Activated CD4-positive, alpha-beta T cell treated with anti-CD3 and anti-CD28 coated beads, Interleukin-2, amount 50 U/mL, for 16 hours (primary cell): ENCODE results near the gene MFSD2A.
"Not testable (repeated sequence)": the region's sequence is repeated elsewhere in the genome, so short reads cannot be mapped to it uniquely, and the experiment has no call there.

Source experiments
- DNase-seq: peaks from one replicate; pipeline ENCODE4 v3.0.0-alpha.2; 2020

The MFSD2A gene

DNA sequence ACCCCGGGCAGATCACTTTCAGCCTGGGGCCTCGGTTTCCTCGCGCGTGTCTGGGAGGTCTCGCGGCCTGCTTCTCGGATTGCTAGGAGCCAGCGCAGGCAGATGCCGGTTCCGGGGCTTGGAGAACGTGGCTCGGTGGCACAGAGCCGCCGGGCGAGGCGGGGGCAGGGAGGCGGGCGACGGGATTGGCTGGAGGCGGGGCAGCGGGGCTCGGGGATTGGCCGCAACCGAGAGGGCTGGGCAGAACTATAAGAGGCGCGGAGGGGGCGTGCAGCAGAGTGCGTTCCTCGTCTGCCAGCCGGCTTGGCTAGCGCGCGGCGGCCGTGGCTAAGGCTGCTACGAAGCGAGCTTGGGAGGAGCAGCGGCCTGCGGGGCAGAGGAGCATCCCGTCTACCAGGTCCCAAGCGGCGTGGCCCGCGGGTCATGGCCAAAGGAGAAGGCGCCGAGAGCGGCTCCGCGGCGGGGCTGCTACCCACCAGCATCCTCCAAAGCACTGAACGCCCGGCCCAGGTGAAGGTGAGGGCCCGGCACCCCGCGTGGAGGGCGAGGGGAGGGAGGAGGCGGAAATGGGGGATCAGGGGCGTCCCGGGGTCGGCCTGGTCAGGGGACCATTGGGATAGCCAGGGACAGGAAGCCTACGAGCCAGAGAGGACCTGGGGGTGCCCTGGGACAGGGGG is at the start of gene MFSD2A:
Gene MFSD2A, plus strand, starts transcription at position 276 of the 677 bp plus-strand sequence. Its CDS starts 148 bp downstream, at position 424.
- peak; percentile 94 for DNase-seq

DNA sequence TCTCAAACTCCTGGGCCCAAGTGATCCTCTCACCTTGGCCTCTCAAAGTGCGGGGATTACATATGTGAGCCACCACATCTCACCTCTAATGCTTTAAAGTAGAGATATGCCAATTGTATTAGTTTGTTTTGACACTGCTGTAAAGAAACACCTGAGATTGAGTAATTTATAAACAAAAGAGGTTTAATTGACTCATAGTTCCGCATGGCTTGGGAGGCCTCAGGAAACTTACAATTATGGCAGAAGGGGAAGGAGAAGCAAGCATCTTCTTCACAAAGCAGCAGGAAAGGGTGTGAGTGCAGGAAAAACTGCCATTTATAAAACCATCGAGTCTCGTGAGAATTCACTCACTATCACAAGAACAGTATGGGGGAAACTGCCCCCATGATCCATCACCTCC is 49.8 kb upstream of the MFSD2A start:
- DNase-seq: no peak

DNA sequence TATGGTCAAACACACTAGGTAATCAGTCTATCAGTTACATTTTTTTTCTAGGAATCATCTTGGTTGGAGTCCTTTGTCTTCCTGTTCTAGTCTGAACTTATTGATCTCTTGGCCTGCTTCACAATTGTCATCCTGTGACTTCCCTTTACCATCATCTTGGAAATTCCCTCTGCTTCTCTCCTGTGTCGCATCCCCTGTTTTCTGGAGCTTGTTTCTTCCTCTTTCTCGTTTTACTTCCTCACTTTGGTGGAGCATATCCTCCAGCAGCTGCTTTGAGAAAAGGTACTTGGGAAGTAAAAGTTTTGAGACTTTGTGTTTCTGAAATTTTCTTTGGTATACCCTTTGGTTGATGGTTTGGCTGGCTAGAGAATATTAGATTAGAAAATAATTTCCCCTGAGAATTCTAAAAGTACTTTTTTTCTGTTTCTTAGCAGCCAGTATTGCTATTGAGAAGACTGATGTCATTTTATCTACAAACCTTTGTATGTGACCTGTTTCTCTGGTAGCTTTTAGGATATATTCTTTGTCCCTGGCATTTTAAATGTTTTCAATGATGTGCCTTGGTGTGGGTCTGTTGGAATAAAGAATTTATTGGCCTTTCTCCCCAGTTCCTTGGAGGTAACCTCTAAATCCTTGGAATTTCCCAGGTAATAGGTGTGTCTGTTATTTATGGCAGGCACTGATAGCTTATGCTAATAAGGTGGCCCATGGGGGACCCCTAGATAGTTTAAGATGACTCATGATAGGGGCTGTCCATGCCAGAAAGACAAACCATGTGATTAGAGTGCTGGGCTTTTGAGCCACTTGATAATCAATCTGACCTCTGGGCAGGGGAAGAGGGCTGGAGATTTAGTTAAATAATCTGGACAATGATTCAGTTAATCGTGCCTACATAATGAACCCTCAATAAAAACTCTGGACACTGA is 47.2 kb upstream of the MFSD2A start:
- DNase-seq: no peak

DNA sequence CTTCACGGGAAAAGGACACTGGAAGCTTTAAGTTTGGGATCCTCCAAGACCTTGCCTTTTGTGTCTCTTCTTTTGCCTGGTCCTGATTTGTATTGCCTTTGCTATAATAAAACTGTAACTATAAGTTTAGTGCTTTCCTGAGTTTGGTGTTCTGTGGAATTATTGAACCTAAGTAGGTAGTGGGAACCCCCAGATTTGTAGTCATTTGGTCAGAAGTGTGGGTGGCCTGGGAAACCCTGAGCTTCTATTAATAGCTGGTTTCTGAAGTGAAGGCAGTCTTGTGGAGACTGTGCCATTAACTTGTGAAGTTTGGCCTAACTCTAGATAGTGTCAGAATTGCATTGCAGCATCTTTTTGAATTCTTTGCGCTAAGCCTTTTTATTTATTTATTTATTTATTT is 46.4 kb upstream of the MFSD2A start:
- DNase-seq: no peak

DNA sequence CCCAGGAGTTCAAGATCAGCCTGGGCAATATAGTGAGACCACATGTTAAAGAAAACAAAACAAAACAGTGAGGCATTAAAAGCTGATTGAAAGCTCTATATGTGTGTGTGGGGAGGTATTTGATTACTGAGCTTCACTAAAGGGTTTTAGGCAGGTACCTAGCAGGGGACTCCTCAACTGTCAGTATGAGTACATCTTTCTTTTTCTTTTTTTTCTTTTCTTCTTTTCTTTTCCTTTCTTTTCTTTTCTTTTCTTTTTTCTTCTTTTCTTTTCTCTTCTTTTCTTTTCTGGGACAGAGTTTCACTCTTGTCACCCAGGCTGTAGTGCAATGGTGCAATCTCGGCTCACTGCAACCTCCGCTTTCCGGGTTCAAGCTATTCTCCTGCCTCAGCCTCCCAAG is 44.7 kb upstream of the MFSD2A start:
- no peak for DNase-seq

DNA sequence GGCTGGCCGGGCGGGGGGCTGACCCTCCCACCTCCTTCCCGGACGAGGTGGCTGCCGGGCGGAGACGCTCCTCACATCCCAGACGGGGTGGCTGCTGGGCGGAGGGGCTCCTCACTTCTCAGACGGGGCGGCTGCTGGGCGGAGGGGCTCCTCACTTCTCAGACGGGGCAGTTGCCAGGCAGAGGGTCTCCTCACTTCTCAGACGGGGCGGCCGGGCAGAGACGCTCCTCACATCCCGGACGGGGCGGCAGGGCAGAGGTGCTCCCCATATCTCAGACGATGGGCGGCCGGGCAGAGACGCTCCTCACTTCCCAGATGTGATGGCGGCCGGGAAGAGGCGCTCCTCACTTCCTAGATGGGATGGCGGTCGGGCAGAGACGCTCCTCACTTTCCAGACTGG is 41.8 kb upstream of the MFSD2A start:
- not testable (repeated sequence) for DNase-seq

DNA sequence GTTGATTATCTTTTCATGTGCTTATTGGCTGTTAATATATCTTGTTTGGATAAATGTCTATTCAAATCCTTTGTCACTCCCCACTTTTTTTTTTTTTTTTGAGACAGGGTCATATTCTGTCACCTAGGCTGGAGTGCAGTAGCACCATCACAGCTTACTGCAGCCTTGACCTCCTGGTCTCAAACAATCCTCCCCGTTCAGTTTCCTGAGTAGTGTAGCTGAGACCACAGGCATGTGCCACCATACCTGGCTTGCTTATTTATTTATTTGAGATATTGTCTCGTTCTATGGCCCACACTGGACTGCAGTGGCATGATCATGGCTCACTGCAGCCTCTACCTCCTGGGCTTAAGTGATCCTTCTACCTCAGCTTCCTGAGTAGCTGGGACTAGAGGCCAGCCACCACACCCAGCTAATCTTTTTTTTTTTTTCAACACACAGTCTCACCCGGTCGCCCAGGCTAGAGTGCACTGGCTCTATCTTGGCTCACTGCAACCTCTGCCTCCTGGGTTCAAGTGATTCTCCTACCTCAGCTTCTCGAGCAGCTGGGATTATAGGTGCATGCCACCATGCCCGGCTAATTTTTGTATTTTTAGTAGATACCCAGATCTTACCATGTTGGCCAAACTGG is 39.3 kb upstream of the MFSD2A start:
- no peak for DNase-seq

DNA sequence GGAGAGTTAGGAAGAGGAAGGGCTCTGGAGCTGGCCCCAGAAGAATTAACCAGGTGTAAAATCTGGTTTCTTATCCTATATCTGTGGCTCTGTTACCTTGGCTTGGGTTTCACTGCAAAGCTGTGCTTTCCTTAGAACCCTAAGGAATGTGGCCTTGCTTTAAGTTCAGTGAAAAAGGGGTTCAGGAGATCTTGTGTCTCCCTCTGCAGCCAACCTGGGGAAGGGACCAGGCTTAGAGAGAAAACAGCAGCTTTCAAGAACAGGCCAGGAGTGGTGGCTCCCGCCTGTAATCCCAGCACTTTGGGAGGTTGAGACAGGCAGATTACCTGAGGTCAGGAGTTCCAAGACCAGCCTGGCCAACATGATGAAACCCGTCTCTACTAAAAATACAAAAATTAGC is 37.1 kb upstream of the MFSD2A start:
- no peak for DNase-seq

DNA sequence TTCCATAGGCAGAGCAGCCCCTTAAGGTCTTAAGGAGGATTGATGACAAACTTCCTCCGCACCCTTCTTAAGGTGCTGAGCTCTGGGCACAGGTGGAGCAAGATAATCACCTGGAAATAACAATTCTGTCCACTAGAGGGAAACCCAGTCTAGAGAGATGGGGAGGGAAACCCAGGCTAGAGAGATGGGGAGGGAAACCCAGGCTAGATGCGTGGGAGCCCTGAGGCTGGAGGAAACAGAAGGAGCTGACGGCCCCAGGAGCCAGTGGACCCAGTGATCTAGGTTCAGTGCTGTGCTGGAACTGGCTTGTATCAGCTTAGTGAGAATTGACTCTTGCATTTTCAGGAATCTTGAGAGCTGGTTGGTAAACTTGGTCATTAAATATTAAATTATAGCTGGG is 35.4 kb upstream of the MFSD2A start:
- DNase-seq: peak; percentile 68

DNA sequence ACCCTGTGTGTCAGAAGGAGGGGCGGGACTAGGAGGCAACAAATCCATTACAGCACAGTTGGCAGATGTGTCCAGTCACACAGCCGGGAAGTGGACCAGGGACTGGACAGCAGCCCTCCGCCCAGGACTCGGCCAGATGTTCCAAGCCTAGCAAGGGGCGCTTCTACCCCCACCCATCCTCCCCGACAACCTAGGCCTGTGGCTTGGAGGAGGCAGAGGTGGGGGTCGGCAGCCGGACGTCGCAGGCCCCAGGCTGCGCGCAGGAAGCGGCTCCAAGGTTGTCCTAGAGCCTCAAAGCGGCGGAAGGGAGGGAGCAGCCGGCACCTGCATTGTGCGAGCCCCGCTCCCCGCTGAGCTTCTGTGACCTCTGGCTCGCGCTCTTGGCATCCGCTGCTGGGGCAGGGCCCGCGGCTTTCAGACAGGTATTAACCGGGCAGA is 32.7 kb upstream of the MFSD2A start:
- DNase-seq: no peak

DNA sequence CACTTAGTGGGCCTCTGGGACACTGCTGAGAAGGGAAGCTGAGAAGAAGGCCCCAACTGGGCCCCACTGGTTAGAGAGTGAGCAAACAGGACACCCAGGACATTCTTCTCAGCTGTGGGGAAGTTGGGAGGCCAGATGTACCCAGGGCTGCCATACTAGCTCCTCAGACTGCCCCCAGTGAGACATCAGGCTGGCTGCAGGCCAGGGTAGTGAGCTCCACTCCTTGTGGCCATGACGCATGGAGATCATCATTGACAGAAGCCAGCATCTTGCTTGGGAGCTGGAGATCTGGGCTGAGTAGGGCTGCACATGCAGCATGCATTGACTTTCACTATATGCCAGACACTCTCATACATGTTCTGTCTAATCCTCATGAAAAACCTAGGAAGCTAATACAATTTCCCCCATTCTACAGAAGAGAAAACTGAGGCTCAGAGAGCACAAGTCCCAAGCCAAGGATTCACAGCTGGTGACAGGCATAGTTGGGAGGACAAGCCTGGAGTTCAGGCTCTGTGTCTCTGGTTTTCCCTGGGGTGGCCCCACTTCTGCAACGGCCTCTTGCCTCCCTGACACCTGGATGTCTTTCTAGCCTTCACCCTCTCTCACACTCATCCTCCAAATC is 29.1 kb upstream of the MFSD2A start:
- DNase-seq: no peak

DNA sequence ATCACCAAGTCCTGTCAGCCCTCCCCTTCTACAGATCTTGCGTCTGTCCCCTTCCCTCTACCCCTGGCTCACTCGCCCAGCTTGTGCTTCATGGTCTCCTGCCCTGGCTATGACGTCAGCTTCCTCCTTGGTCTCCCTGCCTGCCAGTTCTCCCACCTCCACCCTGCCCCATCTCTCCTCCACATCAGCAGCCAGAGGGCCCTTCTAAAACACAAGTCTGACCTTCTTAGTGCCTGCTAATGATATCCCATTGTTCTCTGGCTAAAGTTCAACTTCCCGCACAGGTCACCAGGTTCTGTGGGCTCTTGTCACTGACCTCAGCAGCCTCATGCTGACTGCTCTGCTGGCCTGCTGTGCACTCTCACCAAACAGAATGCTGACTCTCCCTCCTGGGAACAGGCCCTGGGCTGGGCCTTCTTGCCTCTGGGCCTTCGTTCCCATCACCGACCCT is 28.6 kb upstream of the MFSD2A start:
- DNase-seq: no peak

DNA sequence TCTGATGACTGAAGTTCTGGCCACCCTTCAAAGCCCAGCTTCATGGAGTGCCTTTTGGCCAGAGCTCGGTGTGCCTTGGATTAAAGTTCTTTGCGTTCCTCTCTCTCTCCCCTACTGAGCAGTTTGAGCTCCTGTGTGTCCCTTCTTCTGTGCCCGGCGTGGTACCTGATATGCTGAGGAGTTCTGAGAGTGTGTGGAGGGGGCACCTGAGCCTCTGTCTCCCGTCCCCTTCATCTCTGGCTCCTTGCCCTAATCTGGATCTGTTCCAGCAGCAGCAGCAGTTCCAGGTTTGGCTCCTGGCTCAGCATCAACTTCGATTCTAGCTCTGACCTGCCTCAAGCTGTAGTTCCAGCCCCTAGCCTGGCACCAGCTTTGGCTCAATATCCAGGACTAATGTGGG is 28.1 kb upstream of the MFSD2A start:
- DNase-seq: no peak

DNA sequence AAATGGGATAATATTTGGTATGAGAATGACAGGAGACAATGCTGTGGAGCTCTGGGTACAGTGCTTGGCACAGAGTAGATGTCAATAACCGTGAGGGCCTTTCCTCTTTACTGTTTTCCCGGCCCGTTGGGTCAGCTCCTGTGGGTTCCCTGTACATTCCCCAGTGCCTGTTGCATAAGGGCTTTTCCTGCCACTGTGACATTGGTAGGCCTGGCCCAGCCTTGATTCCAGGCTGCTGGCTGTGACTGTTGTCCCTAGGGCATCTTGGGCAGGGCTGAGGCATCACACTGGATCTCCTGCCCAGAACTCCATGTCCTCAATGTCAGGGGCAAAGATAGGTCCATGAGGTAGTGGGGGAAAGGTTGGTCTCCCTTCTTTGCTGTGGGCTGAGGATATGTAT is 27.4 kb upstream of the MFSD2A start:
- DNase-seq: no peak

DNA sequence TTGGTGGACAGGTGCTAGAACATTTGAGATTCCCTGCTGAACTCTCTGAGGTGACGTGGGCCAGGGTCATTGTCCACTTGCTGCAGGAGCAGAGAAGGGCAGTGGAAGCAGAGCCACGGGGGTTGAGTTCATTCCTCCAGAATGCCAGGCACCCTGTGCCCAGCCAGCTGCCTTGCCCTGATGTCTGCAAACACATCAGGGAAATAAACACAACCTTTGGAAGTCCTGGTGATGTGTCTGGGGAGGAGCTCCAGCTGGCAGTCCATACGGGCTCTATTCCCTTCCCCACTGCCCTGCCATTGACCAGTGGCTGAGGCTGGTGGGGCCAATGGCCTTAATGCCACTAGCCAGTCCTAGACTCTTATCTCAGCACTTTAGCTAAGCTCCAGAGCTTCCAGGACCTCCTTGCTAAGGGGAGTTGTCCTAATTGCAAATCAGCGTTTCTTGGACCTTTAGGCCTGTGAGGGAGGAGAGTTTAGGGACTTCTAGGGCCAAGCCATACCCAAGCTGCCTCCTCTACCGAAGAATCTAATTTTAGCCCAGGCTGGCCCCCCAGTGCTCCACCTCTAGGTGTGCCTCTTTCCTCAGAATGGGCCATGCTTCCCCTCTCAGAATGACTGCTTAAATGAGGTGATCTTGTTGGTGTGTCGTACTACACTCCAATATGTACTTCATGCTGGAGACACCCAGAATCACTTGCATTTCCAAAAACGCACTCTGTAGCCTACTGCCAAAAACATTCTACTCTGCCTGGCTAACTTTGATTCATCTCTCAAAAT is 25.9 kb upstream of the MFSD2A start:
- DNase-seq: no peak

DNA sequence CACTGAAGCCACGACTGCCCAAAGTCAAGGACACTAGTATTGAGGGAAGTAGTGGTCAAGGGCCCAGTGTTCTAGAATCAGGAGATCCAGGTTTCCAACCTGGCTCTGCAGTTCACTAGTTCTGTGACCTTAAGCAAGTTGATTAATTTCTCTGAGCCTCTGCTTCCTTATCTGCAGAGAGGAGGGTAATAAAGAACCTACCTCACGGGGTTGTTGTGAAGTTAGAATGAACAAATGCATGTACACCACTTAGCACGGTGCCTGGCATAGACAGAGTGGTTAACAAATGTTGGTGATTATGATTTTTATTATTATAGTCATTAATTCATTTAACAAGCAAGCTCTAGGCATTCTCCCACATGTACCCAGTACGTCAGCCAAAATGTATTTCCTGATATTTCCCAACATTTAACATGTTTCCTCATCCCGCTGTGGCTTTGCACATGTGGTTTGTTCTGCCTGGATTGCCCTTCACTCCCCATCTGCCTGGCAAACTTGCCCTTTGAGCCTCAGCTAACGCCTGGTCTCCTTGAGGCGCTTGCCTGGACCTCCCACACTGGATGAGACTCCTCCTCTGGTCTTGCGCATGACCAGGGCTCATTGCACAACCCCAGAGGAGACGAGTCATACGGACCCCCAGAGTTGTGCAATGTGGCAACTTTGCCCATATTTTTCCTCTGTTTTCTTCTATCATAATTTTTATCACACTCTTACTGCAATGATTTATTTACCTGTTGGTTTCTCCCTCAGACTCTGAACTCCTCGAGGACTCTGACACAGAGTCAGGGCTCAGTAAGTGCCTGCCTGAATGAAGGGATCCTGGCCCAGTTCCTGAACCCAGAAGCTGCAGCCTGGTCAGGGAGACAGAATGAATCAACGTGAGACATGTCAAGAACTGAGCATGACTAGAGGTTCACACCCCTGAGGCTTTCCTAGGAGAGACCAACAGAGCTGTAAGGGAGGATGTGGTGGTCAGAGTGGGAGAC is 20.7 kb upstream of the MFSD2A start:
- no peak for DNase-seq

DNA sequence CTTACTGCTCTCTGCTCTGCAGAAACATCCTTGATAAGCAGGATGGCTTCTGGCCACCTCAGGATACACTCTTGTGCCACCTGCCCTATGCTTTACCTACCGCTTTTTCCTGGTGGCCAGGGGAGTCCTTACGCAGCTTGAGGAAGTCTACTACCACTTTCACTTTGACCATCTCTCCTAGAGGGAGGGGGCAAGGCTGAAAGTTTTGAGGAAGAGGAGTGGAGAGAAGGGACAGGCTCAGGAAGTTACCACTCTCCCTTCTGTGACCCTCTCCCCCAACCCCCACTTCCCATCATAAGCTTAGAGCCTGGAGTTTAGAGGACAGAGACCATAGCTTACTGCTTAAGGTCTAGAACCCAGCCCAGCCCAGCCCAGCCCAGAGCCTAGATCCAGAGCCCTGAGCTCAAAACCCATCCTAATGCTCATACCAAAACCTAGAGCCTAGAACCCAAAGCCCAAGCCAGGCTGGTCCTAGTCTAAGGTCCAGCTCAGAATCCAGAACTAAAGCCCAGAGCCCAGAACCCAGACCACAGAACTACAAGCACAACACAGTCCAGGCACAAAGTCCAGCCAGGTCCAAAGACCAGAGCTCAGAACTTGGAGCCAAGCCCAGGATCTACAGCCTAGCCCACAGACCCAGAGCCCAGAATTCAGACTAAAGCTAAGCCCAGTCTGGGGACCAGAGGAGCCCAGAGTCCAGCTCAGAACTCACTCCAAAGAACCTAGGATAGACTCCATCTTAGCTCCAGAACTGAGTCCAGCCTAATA is 18.0 kb upstream of the MFSD2A start:
- no peak for DNase-seq

DNA sequence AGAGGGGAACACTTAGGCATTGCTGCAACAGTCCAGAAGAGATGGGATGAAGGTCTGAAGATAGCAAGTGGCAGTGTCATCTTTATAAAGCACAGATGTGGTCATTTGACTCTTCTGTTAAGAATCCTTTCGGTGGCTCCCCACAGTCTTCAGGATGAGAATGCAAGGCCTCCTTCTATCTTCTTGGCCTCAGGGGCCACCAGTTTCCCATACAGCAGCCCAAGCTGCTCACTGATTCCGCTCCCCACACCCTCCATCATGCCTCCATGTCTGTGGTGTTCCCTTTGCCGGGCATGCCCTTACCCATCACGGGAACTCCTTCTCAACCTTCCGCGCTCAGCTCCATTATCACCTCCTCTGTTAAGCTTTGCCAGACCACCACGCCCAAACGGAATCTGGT is 16.1 kb upstream of the MFSD2A start:
- no peak for DNase-seq

DNA sequence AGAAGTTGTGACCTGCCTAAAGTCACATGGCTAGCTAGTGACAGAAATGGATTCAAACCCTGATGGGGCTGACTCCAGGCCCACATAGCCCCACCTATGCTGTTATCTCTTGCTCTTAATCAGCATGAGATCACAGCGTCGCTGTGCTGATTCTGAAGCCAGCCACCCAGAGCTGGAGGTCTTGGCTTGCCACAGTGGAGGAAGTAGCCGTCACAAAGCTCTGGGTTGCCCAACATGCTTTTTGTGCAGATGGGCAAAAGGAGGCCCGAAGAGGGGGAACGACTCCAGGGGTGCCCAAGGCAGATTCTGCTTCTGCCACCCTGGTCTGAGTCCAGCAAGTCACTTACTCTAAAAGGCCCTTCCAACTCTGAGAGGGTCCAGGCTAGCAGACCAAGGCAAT is 14.7 kb upstream of the MFSD2A start:
- no peak for DNase-seq
